Fibroblast of gingiva (primary cell): Measurements from ENCODE around the gene SMPD2.
A peak's percentile ranks its signal among the peaks of the same experiment; 100 is the strongest.

Experiments
- DNase-seq: peaks from one replicate; pipeline ENCODE4 v3.0.0-alpha.2; 2011; ENCODE audit warnings: low read depth

The SMPD2 gene

DNA sequence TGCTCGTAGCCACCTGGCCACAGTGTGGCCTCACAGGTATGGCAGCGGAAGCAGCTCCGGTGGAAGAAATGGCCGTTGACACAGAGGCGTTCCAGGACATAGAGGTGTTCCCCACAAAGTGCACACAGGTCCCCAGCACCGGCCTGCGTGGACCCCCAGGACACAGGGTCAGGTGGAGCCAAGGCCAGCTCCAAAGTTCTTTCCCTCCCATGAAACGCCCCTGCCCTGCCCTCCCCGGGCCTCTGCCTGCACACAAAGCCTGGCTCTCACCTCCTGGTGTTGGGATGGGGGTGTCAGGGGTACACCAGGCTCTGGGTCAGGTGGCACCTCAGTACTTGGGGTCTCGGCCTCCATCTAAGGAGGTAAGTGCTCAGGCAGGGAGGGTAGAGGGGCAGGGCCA lies 6.6 kb downstream of the SMPD2 start:
- DNase-seq = no peak

DNA sequence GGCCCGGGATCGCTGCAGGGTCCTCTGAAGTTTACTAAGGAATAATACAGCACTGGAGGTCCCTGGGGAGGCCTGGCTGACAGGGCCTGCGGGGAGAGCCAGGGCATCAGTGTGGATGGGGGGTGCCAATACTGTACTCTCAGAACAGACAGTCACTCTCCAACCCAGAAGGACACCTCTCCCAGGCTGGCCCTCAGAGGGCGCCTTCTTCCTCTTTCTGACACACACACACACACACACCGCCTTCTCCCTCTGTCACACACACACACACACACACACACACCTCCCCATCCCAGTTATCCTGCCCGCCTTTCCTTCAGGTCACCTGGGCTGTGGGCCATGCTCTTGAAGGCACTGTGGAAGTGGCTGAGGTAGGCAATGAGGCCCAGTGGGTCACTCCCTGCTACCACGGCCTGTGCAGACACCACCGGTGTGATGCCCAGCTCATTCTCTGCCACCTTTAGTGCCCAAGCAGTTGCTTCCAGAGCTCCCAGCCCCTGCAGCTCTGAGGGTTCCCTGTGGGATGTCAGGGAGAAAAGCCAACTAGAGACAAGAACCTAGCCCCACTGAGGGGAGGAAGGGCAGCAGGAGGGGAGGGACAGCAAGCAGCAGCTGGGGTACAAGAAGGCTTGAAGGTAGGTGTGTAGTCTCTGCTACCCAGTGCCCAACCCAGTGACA lies 7.5 kb downstream of the SMPD2 start:
- peak; percentile 11 for DNase-seq

DNA sequence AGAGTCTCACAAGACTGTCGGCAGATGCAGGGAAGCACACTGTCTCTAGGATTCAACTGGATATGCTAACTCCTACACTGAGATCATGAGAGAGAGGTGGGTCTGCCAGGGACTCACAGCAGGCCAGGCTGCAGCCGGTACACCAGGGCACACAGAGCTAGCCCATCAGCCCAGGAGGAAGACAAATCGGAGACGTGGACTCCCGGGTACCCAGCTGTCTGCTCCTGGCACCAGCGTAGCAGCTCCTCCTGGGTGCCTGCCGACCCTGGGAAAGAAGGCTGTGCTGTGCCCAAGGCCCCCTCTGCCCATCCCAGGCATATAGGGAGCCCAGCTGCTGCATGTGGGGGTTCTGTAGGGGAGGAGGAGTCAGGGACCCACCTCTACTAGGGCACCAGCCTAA lies 8.1 kb downstream of the SMPD2 start:
- DNase-seq = no peak

DNA sequence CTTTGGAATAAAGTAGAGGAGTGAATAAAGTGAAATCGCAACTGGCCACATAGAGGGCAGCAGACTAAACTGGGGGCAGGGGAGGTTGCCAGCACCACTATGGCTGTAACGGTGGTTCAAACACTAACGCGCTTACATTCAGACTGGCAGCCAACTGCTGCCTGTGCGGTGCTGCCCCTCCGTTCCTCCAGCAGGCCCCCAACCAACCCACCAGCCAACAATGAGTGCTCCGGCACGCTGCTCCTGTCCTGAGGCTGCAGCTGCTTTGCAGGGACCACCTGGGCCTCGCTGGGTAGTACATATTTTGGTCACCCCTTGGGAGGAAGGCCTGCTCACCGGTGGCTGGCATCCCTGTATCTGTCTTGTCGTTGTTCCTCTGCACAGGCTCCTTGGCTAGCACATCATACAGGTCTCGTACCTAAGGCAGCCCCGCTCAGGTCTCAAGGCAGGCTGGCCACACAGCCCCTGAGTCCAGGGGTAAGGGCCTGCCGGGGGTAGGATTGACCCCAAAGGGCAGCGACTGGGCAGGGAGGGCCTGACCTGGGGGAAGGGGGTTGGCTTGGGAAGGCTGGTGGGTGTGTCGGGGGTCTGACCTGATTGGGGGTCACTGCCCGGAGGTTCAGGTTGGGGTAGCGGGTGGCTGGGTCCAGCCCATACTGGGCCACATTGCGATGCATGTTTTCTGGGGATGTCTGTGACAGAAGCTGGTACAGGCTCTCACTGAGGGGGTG lies 8.7 kb downstream of the SMPD2 start:
- no peak for DNase-seq

DNA sequence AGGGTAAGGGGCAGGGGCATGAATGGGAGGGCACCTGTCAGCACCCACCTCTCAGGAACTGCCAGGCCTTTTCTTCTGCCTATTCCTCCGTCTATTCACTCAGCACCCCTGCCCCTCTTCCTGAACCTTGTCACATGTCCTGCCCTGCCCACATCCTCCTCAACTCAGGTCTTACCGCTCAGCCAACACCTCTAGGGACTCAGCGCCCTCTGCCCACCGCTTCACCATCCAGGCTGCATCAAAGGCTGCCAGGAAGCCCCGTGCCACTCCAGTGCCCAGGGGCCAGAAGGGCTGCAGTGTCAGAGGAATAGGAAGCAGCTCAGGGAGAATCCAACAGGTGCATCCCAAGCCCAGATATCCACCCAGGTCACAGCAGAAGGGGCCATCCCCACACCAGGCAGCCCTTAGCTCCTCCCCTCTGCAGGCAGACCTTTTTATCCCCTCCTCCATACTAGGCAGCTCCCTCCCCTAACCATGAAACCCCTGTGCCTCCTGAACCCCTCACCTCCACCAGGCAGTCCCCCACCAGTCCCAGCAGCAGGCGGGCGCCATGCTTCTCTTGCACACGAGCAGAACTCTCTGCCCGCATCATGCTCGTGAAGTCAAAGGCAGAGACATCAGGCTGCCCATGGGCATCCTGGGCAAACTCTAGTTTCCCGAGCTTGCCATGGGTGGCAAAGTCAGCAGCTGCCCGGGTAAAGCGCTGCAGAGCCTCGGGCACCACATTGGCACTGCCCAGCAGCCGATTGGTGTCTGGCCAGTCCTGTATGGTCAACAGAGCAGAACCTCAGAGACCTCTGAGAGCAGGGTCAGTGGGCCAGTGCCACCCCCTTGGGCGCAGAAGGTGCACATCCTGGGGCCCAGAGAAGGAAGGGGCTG lies 9.5 kb downstream of the SMPD2 start:
- DNase-seq = no peak

DNA sequence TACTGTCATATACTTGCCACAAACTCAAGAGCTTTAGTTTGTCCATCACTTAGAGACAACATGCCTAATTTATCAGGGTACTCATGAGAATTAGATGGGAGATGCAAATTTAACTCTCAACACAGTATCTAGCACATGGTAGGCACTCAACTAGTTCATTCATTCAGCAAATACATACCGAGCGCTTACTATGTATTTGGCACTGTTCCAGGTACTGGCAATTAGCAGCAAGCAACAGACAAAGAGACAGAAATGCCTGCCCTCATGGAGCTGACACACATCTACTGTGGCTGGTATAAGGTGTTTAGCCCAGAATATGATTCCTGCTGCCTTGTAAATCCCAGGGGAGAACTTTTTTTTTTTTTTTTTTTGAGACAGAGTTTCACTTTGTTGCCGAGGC lies 10.3 kb downstream of the SMPD2 start:
- no peak for DNase-seq

DNA sequence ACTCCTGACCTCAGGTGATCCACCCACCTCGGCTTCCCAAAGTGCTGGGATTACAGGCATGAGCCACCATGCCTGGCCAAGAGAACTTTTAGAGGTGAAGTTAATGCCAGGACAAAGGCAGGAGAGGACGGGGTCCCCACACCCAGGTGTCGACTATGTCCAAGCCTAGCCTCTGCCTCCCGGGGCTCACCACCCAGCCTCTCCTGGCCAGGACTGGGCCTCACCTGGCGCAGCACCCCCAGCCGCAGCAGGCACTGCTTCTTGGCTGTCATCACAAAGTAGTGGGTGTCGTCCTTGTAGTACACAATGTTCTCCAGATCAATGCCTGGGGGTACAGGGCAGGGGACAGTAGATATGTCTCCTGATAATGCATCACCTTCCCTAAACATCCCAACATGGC lies 10.9 kb downstream of the SMPD2 start:
- no peak for DNase-seq

DNA sequence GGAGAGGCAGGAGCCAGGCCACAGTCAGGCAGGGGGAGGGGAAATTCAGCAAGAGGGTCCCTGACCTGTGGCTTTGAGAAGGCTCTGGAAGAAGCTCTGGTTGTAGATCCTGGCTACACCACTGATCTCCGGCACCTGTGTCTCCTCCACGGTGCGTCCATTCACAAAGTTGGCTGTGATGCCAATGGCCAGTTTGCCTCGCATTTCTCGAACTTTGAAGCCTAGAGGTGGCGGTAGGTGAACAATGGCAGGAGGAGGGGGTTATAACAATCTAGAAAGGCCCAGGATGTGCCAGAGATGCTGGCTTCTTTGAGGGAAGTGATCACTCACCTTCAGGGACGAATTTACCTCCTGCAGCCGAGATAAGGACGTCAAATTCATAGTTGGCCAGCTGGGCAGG lies 11.7 kb downstream of the SMPD2 start:
- DNase-seq = no peak

DNA sequence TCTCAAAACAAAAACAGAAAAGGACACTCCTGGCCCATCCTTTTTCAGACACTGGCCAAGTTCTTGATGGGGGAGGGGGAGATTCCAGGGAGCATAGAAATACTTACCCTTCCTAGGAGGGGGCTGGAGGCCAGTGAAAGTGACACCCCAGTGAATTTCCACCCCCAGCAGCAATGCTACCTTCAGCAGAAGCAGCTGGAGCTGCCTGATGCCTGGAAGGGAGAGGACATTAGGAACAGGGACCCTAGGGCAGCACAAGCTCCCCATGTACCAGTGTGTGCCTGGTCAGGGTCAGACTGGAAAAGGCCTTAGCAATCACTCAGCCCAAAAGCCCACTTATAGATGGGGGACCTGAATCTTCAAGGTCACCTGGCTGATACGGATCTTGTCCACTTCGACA lies 12.6 kb downstream of the SMPD2 start:
- no peak for DNase-seq

DNA sequence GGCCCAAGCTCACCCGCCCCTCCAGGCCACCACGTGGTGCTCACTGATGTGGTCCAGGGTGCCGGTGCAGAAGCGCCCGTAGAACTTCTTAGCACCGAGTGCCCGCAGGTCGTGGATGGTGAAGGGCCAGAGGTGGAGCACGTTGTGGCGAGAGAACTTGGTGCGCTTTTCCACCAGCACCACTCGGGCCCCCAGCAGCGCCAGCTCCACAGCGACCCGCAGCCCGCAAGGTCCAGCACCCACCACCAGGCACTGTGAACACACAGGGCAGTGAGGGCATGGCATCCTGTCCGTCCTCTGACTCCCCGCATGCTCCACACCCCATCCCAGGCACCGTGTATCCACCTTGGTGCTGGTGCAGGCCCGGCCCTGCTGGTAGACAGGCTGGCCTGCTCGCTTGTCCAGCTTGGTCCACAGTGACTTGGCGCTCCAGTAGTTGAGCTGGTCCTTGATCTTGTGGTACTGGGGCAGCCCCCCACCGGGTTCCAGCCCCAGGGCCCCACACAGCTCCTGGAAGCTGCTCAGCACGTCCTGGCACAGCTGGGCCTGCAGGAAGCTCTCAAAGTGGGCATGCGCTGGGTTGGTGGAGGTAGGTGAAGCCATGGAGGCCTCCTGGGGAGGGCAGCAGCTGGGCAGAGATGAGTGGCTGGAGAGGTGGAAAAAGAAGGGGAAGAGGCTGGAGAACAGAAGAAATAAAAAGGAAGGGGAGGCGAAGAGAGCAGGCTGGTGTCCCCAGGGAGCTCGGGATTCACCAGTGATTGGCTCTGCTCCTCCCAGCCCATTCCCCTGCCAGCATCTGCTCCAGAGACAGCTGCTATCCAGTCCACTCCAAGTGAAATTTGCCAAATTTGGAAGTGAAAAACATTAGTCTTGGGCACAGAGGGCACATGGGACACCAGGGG lies 13.3 kb downstream of the SMPD2 start:
- peak; percentile 76 for DNase-seq

DNA sequence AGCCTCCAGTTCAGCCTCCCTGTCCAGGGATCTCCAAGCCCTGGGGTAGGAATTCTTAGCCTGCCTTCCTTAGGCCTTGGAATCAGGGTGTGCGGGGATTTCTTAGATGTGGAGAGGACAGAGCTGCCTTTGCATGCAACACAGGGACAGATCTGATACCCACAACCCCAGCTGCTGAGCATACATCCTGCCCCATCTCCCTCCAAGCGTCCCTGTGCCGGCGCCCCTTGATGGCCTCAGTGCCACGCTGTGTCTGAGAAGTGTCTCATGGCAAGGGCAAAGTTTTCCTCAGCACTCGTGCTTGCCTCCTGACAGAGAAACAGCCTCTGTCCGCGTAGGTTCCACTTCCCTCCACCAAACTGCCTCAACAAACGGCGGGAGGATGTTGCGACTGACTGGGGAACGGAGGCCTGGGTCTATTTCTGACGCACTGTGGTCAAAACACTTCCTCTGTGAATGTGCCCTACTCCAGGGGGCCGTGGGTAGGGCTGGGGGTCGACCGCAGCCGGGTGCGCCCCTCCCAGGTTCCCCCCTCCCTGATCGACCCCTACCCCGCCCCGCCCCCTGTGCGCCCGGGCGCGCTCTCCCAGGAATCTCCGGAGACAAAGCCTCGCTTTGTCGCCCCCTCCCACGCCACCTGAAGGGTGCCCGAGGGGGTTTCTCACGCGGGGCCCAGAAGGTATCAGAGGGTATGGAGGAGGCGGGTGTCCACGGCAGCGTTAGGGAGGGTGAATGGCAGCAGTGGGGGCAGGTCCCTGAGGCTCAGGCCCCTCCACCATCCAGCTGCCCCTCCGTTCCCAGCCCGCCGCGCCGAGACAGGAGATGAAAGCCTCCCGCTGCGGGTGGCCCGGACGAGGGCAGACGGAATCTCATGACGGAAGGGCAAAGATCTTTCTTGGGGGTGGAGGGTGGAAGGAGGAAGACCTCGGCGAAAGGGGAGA lies 14.2 kb downstream of the SMPD2 start:
- DNase-seq = peak; percentile 25

DNA sequence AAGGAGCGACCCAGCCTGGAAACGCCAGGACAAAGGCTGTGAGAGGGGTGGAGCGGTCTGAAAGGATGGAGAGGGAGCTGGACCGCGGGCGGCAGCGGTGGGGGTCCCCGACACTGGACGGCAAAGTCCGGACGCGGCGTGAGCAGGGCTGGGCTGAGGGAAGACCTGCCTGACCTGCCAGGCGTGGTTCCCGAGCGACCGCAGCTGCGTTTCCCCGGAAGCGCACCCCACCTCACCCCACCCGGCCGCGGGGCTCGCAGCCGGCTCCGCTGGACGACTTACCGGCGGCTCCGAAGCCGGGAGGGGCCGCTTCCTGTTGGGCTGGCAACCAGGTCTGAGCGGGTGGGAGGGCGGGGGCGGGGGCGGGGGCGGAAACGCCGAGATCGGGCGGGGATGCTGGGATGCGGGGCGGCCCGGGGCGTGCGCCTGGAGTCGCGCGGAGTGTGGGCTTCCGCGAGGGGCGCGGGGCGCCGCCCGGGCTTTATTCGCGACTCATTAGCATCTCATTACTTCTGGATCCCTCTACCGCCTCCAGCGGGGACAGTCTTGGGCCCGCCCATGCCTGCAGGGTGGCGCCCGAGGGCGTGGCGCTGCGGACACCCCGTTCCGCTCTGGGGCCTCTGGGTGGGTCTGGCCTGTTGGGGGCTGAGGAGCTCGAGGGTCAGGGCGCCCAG lies 15.1 kb downstream of the SMPD2 start, which contains the start of gene MICAL1:
Gene MICAL1 (minus strand): TSS at position 336 of the 674 bp plus-strand sequence. CDS start 1,576 bp downstream, outside the sequence.
- peak; percentile 77 for DNase-seq

DNA sequence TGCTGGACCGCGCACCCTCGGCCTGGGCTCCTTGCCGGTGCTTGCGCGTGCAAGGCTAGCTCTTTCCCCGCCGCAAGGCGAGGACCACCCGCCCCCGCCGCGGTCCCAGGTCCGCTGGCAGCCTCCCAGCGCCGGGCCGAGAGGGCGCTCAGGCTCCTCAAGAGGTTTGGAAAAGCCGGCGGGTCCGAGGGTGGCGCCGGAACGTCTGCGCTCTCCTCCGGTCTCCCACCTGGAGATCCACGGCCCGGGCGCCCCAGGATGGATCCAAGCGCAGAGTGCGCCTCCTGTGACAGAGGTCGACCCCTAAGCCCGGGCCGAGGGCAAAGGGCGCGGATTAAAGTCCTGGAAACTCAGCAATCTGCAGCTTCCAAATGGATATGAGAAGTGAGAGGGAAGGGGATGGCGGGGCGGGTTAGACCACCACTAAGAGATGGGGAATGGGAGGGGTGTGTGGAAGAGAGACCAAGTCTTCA lies 15.6 kb downstream of the SMPD2 start:
- no peak for DNase-seq

DNA sequence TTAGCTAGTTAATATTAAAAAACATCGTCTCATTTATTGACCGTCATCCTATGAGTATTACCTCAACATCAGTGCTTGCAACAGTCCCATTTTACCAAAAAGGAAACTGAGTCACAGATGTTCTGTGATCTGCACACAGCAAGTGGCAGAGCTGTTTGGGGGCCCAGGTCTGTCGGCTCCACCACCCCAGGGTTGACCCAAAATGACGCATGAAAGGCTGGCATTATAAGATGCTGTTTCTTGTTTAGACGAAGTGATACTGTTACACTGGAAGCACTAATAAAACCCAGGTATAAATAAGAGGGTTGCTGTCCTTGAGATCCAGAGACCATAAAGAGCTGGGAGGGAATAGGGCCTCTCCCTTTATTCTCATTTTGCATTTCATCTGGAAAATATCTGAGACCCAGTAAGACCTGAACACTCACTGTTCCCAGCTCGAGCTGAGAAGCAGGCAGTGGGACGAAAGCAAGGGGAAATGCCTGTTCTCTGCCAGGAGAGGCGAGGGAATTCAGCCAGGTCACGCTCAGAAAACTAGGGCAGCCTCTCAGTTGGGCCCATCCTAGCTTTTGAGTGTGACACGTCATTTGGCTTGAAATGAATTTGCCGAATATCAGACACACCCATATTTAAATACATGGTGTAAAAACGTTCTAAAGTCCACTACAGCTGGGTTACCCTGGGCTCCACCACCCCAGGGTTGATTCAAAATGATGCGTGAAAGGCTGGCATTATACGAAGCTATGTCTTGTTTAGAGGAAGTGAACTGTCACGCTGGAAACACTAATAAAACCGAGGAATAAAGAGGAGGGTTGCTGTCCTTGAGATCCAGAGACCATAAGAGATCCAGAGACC lies 16.4 kb downstream of the SMPD2 start:
- DNase-seq = peak; percentile 89

DNA sequence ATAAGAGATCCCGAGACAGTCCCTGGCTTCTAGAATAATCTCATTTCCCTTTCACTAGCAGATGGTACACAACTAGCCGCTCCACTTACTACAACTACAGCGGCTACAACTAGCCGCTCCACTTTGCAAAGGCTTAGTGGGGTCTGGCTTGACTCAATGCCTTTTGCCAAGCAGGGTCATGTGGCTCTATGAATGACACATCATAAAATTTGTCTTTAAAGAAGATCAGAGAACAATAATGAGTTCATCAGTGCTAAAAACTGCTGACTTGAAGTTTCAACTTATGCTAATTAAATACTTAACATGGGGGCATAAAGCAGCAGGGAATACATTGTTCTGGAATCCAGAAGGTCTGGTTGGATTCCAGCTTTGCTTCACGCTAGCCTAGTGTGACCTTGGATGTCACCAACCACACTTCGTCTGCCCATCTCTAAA lies 17.1 kb downstream of the SMPD2 start:
- no peak for DNase-seq

DNA sequence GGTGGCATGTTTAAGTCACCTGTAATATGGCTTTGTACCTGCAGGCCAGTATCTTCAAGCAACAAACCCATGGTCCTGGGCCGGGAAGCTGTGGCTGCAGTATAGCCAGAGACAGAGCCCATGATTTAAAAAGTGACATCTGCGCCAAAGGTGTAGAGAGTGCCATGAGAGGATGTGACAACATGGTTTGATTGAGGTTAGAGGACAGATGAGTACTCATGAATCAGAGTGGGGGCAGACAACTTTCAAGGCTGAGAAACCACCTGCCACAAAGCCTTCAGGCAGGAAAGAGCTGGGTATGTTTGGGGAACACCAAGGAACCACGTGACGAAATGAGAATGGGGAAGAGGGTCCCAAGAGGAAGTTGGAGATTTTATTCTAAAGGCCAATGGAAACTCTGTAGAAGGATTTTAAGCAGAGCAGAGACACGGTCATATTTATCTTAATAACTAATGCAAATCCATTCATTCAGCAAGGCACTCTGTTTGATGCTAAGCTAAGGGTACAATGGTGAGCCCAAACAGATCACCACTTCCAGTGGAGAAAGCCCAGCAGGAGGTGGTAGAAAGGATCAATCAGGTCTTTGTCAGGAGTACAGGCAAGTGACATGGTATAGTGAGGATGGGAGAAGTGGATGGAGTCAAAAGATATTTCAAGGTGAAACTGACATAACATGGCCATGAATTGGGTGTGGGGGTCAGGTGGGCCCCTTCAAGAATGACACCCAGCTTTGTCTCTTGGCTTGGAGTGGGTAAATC lies 18.4 kb downstream of the SMPD2 start:
- DNase-seq = no peak

DNA sequence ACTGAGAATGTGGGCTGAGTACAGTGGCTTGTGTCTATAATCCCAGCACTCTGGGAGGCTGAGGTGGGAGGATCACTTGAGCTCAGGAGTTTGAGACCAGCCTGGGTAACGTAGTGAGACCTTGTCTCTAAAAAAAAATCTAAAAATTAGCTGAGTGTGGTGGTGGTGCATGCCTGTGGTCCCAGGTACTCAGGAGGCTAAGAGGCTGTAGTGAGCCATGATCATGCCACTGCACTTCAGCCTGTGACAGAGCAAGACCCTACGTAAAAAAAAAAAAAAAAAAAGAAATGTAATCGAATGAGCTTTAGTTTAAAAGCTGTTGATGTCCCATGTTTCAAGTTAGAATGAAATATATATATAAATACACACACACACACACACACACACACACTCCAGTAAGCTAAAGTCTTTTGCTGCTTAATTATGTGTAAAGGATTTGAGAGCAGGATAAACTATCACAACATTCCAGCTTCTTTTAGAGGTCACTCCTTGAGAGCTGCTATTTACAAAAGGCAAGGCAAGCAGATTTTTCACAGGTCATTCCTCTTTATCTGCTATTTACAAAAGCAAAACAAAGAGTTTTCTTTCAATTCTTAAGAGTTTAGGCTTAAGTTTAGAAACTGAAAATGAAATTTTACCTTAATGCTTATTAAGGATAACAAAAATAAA lies 19.8 kb downstream of the SMPD2 start:
- DNase-seq = no peak
